RWPE2 (cell line): ENCODE data around the gene THSD4.

Experiments used
- ATAC-seq: fragments of 200-7000 bp; cut with Tn5 transposase; 3 replicates; pipeline ENCODE4 v1.9.1; 2021; ENCODE audit warnings: low read depth
- DNase-seq: peaks from one replicate; pipeline ENCODE4 v3.0.0-alpha.2; 2020; ENCODE audit warnings: low spot score
- H3K27ac ChIP-seq: fragments of 450-650 bp; 2 replicates; pipeline ENCODE4 v1.5.1; 2017; ENCODE audit warnings: mild to moderate bottlenecking; ENCODE audit not compliant: poor library complexity, severe bottlenecking
- H3K27me3 ChIP-seq: fragments of 250-450 bp; sonication (Bioruptor Pico); 2 replicates; pipeline ENCODE4 v1.5.1; 2021; ENCODE audit warnings: mild to moderate bottlenecking, moderate library complexity; ENCODE audit not compliant: insufficient read depth, poor library complexity, severe bottlenecking
- H3K36me3 ChIP-seq: fragments of 250-450 bp; sonication (Bioruptor Pico); 2 replicates; pipeline ENCODE4 v1.5.1; 2020; ENCODE audit warnings: low read depth, mild to moderate bottlenecking, moderate library complexity
- H3K4me1 ChIP-seq: fragments of 250-450 bp; sonication (Bioruptor Pico); 2 replicates; pipeline ENCODE4 v1.5.1; 2021; ENCODE audit warnings: mild to moderate bottlenecking, moderate library complexity; ENCODE audit not compliant: insufficient read depth, poor library complexity, severe bottlenecking
- H3K4me3 ChIP-seq: fragments of 250-450 bp; sonication (Bioruptor Pico); 2 replicates; pipeline ENCODE4 v1.5.1; 2021; ENCODE audit warnings: mild to moderate bottlenecking, moderate library complexity; ENCODE audit not compliant: severe bottlenecking
- H3K9me3 ChIP-seq: fragments of 250-450 bp; sonication (Bioruptor Pico); 2 replicates; pipeline ENCODE4 v1.5.1; 2021; ENCODE audit warnings: mild to moderate bottlenecking, moderate library complexity; ENCODE audit not compliant: severe bottlenecking
- TF ChIP-seq, protein P1 (sequence below): fragments of 450-650 bp; IDR thresholded peaks from one replicate; pipeline ENCODE4 v1.5.1; 2017; ENCODE audit warnings: mild to moderate bottlenecking, moderate library complexity; ENCODE audit not compliant: poor library complexity, severe bottlenecking

The THSD4 gene

DNA sequence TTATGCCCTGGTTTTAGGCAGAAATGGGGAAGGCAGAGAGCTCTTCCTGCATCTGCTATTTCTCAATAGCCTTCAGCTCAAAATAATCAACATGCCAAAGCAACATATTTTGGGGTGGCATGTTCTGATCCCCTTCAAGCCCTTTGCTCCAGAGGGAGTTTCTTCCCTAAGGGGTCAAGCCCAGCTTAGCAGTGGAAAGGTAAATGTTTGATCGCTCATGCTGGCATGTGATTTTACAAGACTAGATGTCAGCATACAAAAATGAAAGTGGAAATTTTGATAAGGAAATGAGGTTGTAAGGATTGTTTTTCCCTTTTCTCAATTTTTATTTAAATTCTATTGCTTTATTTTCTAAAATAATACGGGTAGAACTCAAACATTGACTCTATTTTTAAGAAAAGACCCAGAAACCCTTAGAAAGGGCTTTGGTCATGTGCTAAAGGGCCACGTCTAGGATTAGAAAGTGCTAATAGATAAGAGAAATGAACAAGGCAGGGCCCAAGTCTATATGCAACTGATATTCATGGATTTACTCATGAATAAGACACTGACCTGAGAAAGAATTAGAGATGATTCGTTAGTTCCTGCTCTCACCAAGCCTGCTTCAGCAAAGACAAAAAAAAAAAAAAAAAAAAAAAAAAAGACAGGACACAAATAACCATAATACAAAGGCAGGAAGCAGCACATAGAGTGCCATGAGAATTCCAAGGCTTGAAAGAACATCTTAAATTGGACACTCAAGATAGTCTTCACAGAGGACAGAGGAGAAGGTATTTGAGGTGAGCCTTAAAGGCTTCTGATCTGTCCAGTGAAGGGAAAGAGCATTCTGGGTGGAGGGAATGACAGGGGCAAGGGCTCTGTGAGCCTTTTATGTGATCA lies 640.1 kb downstream of the THSD4 start:
- H3K36me3 ChIP-seq: peaks cover 50% of the 10 kb centered on the region
- H3K4me3 ChIP-seq: no peak overlapping the region
- DNase-seq: no peak
- H3K27me3 ChIP-seq: no peaks in the 10 kb centered on the region
- H3K9me3 ChIP-seq: peaks cover 7% of the 10 kb centered on the region
- ATAC-seq: no peak
- H3K27ac ChIP-seq: peak overlapping the region; percentile 1
- TF ChIP-seq, protein P1, sequence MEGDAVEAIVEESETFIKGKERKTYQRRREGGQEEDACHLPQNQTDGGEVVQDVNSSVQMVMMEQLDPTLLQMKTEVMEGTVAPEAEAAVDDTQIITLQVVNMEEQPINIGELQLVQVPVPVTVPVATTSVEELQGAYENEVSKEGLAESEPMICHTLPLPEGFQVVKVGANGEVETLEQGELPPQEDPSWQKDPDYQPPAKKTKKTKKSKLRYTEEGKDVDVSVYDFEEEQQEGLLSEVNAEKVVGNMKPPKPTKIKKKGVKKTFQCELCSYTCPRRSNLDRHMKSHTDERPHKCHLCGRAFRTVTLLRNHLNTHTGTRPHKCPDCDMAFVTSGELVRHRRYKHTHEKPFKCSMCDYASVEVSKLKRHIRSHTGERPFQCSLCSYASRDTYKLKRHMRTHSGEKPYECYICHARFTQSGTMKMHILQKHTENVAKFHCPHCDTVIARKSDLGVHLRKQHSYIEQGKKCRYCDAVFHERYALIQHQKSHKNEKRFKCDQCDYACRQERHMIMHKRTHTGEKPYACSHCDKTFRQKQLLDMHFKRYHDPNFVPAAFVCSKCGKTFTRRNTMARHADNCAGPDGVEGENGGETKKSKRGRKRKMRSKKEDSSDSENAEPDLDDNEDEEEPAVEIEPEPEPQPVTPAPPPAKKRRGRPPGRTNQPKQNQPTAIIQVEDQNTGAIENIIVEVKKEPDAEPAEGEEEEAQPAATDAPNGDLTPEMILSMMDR: no peak
- H3K4me1 ChIP-seq: peaks cover 24% of the 10 kb centered on the region

DNA sequence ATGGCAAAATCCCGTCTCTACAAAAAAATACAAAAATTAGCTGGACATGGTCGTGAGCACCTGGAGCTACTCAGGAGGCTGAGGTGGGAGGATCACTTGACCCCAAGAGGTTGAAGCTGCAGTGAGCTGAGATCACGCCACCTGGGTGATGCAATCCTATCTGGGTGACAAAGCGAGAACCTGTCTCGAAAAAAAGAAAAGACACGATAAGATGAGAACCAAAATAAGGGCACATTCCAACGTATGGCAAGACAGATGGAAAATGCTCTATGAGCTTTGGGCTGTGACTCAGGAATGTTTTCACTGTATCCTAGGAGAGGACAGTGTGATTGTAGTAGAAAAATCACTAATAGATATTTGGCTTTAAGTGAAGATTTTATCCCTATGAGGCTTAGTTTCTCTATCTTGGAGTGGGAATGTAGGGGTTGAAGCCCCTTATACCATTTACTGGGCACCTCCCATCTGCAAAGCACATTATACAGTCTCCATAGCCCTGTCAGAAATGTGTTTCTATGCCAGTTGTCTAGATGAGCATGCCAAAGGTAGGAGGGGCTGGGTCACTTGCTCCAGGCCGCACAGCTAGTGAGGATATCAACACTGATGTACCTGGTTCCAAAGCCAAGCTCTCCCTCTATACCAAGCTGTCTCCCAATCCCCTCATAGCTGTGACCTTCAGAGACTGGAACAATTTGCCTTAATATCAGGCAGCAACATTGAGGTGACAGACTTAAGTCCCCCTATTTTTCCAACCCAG lies 641.5 kb downstream of the THSD4 start:
- Histone ChIP-seq H3K27ac (no peak overlapping the region), H3K9me3 (peaks cover 17% of the 10 kb centered on the region), H3K4me3 (no peak overlapping the region), H3K4me1 (peaks cover 29% of the 10 kb centered on the region), H3K36me3 (peaks cover 50% of the 10 kb centered on the region), H3K27me3 (no peaks in the 10 kb centered on the region)
- TF ChIP-seq, protein P1: no peak
- DNase-seq (no peak), ATAC-seq (no peak)

DNA sequence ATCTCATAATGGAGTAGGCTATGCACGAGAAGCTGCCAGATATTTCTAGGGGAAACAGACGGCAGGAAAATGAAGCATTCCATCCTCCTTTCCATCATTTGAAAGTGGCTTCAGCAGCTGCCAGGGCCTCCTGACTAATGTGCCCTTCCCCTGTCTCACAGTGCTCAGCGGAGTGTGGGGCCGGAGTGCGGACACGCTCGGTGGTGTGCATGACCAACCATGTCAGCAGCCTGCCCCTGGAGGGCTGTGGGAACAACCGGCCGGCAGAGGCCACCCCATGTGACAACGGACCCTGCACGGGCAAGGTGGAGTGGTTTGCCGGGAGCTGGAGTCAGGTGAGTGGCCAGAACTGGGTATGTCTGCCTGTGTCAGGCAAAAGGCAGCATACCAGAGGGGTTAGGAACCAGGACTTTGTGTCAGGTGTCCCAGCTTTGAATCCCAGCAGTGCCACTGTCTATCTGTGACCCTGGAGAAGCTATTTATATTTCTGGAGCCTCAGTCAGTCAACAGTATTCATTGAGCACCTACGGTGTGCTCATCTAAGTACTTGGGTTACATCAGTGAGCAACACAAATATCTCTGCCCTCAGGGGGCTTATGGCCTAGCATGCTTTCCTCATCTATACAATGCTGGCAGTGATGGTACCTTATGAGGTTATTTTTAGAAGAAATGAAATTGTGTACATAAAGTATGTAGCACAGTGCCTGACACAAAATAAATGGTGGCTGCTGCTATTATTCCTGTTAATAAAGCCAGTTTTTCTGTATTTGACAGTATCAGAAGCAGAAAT lies 642.7 kb downstream of the THSD4 start:
- DNase-seq: no peak
- H3K4me1 ChIP-seq: peaks cover 22% of the 10 kb centered on the region
- TF ChIP-seq, protein P1: no peak
- peaks cover 17% of the 10 kb centered on the region for H3K9me3 ChIP-seq
- no peak overlapping the region for H3K27ac ChIP-seq
- peaks cover 50% of the 10 kb centered on the region for H3K36me3 ChIP-seq
- H3K4me3 ChIP-seq: no peak overlapping the region
- ATAC-seq: no peak
- H3K27me3 ChIP-seq: no peaks in the 10 kb centered on the region

DNA sequence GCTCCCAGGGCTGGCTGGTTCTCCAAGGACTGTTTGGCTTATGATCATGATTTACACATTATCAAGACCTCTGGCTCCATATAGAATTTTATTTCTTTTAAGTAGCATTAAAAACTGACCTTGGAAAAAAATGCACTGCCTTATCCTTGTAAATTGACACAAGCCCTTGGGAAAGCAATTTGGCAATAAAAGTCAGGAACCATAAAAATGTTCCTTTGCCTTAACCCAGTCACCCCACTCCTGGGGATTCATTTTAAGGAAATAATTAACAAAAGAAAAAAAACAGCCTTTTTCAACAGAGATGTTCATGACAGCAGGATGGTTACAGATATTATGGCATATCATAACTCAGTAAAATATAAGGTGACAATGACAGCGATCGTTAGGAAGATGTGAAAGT lies 643.4 kb downstream of the THSD4 start:
- H3K4me1 ChIP-seq: peaks cover 14% of the 10 kb centered on the region
- peaks cover 50% of the 10 kb centered on the region for H3K36me3 ChIP-seq
- no peak overlapping the region for H3K27ac ChIP-seq
- ATAC-seq (no peak), DNase-seq (no peak)
- no peaks in the 10 kb centered on the region for H3K27me3 ChIP-seq
- TF ChIP-seq, protein P1: no peak
- peaks cover 17% of the 10 kb centered on the region for H3K9me3 ChIP-seq
- no peak overlapping the region for H3K4me3 ChIP-seq
